Osteocyte (in vitro differentiated cells): ENCODE data around the gene C10orf105. TPM values are rescaled to one million over a fixed set of nuclear protein-coding genes. Genes with fewer than 3 reads are reported as not detected.

ENCODE experiments used
- DNase-seq: peaks from one replicate; pipeline ENCODE4 v3.0.0; 2021; ENCODE audit warnings: mixed read lengths; ENCODE audit not compliant: unreplicated experiment; ENCODE audit errors: extremely low spot score
- H3K27ac Mint-ChIP-seq: one replicate; pipeline ENCODE4 v1.8.0; 2021; ENCODE audit warnings: mild to moderate bottlenecking, mixed read lengths; ENCODE audit not compliant: unreplicated experiment
- H3K27me3 Mint-ChIP-seq: one replicate; pipeline ENCODE4 v1.8.0; 2021; ENCODE audit warnings: mixed read lengths; ENCODE audit not compliant: unreplicated experiment
- H3K36me3 Mint-ChIP-seq: one replicate; pipeline ENCODE4 v1.8.0; 2021; ENCODE audit warnings: mixed read lengths; ENCODE audit not compliant: unreplicated experiment
- H3K4me1 Mint-ChIP-seq: one replicate; pipeline ENCODE4 v1.8.0; 2021; ENCODE audit warnings: mixed read lengths; ENCODE audit not compliant: unreplicated experiment
- H3K4me3 Mint-ChIP-seq: one replicate; pipeline ENCODE4 v1.8.0; 2021; ENCODE audit warnings: mild to moderate bottlenecking, moderate library complexity, mixed read lengths; ENCODE audit not compliant: unreplicated experiment
- H3K9me3 Mint-ChIP-seq: one replicate; pipeline ENCODE4 v1.8.0; 2021; ENCODE audit warnings: mixed read lengths; ENCODE audit not compliant: unreplicated experiment
- CTCF ChIP-seq: fragments of 200-600 bp; sonication (generic); IDR thresholded peaks from 2 replicates; pipeline ENCODE4 v1.5.0; 2021; ENCODE audit warnings: antibody characterized with exemption, mild to moderate bottlenecking, moderate library complexity
- total RNA-seq: library from RNA; stranded (reverse); gene quantifications from 2 replicates; pipeline ENCODE4 v1.2.1, GENCODE V29; 2021

Gene C10orf105
- total RNA-seq, 1 donor from 2014 or later: not detected

- Mint-ChIP-seq H3K4me3 (no peak overlapping the region), H3K27me3 (peaks cover 19% of the 10 kb centered on the region), H3K4me1 (peaks cover 1% of the 10 kb centered on the region), H3K27ac (no peak overlapping the region), H3K9me3 (no peaks in the 10 kb centered on the region), H3K36me3 (no peaks in the 10 kb centered on the region)
- no peak for DNase-seq
- TF ChIP-seq CTCF: no peak
Observed at GRCh38 chr10:71757399-71757922, 37.9 kb upstream of the C10orf105 start.

GRCh38 chr10:71756311-71757191, 37.0 kb upstream of the C10orf105 start:
- no peak for DNase-seq
- TF ChIP-seq CTCF: no peak

GRCh38 chr10:71755179-71755879, 35.8 kb upstream of the C10orf105 start:
- peaks cover 1% of the 10 kb centered on the region for H3K4me1 Mint-ChIP-seq
- H3K36me3 Mint-ChIP-seq: no peaks in the 10 kb centered on the region
- TF ChIP-seq CTCF: no peak
- H3K4me3 Mint-ChIP-seq: no peak overlapping the region
- no peaks in the 10 kb centered on the region for H3K9me3 Mint-ChIP-seq
- peaks cover 19% of the 10 kb centered on the region for H3K27me3 Mint-ChIP-seq
- DNase-seq: no peak
- H3K27ac Mint-ChIP-seq: no peak overlapping the region

More at GRCh38 chr10:71756311-71757191, 37.0 kb upstream of the C10orf105 start:
- Mint-ChIP-seq H3K36me3 (no peaks in the 10 kb centered on the region), H3K4me3 (no peak overlapping the region), H3K9me3 (no peaks in the 10 kb centered on the region), H3K27ac (no peak overlapping the region), H3K4me1 (peaks cover 1% of the 10 kb centered on the region), H3K27me3 (peaks cover 19% of the 10 kb centered on the region)

GRCh38 chr10:71754562-71754961, 35.0 kb upstream of the C10orf105 start:
- no peaks in the 10 kb centered on the region for H3K9me3 Mint-ChIP-seq
- no peak overlapping the region for H3K4me3 Mint-ChIP-seq
- H3K36me3 Mint-ChIP-seq: no peaks in the 10 kb centered on the region
- no peak for DNase-seq
- H3K27me3 Mint-ChIP-seq: peaks cover 19% of the 10 kb centered on the region
- no peak for TF ChIP-seq CTCF
- peaks cover 1% of the 10 kb centered on the region for H3K4me1 Mint-ChIP-seq
- no peak overlapping the region for H3K27ac Mint-ChIP-seq
